ENCODE results near the gene SOX10.

DNA sequence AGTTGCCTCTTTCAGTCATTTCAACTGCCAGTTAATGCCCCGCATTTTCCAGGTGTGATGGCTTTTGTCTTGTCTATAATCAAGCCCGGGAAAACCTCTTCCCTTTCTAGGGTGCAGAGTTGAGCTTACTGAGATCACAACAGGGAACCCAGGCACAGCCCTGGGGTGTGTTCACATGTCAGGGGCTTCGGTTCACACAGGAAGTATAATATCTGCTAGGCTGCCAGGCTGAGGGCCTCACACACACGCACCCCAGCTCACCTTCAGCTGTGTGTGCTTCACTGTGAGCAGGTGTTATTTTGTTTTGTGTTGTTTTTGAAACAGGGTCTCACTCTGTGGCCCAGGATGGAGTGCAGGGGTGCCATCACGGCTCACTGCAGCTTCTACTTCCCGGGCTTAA lies 9.7 kb upstream of the SOX10 start:
- TF ChIP-seq REL (CRISPR knock-in tag; conservative IDR thresholded peaks at IDR 0.05) (no peak), YY1 (IDR thresholded peaks at IDR 0.05; ENCODE audit: insufficient read depth, insufficient replicate concordance, low read depth, low read length) (no peak), KDM1A (CRISPR knock-in tag; IDR thresholded peaks at IDR 0.05) (no peak), EZH2 (conservative IDR thresholded peaks at IDR 0.05; ENCODE audit: low read depth, low read length) (no peak), ZNF563 (CRISPR knock-in tag; IDR thresholded peaks at IDR 0.05) (no peak), ZNF468 (CRISPR knock-in tag; IDR thresholded peaks at IDR 0.05) (no peak), CEBPB (IDR thresholded peaks at IDR 0.05; ENCODE audit: borderline replicate concordance, low read depth, low read length) (no peak), TAF1 (CRISPR knock-in tag; IDR thresholded peaks at IDR 0.05) (no peak), ZBTB1 (CRISPR knock-in tag; IDR thresholded peaks at IDR 0.05; ENCODE audit: borderline replicate concordance) (no peak)
- TF ChIP-seq, protein P1, sequence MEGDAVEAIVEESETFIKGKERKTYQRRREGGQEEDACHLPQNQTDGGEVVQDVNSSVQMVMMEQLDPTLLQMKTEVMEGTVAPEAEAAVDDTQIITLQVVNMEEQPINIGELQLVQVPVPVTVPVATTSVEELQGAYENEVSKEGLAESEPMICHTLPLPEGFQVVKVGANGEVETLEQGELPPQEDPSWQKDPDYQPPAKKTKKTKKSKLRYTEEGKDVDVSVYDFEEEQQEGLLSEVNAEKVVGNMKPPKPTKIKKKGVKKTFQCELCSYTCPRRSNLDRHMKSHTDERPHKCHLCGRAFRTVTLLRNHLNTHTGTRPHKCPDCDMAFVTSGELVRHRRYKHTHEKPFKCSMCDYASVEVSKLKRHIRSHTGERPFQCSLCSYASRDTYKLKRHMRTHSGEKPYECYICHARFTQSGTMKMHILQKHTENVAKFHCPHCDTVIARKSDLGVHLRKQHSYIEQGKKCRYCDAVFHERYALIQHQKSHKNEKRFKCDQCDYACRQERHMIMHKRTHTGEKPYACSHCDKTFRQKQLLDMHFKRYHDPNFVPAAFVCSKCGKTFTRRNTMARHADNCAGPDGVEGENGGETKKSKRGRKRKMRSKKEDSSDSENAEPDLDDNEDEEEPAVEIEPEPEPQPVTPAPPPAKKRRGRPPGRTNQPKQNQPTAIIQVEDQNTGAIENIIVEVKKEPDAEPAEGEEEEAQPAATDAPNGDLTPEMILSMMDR (CRISPR knock-in tag; IDR thresholded peaks at IDR 0.05) = no peak

All from HepG2 (cell line).